Ovary (tissue), 9 donors: Measurements from ENCODE around the gene PCNX3. TPM values are rescaled to one million over a fixed set of nuclear protein-coding genes. Genes with fewer than 3 reads are reported as not detected.
A peak's percentile ranks its signal among the peaks of the same experiment; 100 is the strongest.

Experiments used
- DNase-seq, 5 donors: peaks; one replicate each; pipeline ENCODE4 v3.0.0-alpha.2; 2019 to 2020
- H3K27ac ChIP-seq, 2 donors: fragments of 200-600 bp; one replicate each; pipeline versions ENCODE4 v1.5.1 to v1.8.0; 2019 to 2022
- H3K27me3 ChIP-seq: fragments of 200-600 bp; one replicate; pipeline ENCODE4 v1.8.0; 2022
- H3K36me3 ChIP-seq: fragments of 200-600 bp; sonication (generic); one replicate; pipeline ENCODE4 v1.5.1; 2019
- H3K4me1 ChIP-seq: one replicate; pipeline ENCODE4 v1.8.1; 2013; ENCODE audit warnings: mild to moderate bottlenecking, moderate library complexity; ENCODE audit not compliant: insufficient read depth
- H3K4me3 ChIP-seq: fragments of 200-600 bp; sonication (generic); one replicate; pipeline ENCODE4 v1.5.1; 2017
- H3K9me3 ChIP-seq, 2 donors: fragments of 200-600 bp in 1 of 2; sonication (generic) in 1 of 2; one replicate each; pipeline versions ENCODE4 v1.5.1 to v1.8.1; 2013 to 2019; ENCODE audit warnings: mild to moderate bottlenecking in 1 of 2, moderate library complexity in 1 of 2
- EP300 ChIP-seq: sonication (generic); formaldehyde crosslinking; IDR thresholded peaks from one replicate; pipeline ENCODE4 v1.6.1; 2017; ENCODE audit warnings: antibody characterized with exemption
- POLR2A ChIP-seq: fragments of 450-650 bp; IDR thresholded peaks from one replicate; pipeline ENCODE4 v1.6.1; 2017; ENCODE audit warnings: antibody characterized with exemption, mild to moderate bottlenecking, moderate library complexity
- WGBS, 3 donors: extraction: QIAGEN DNeasy Blood & Tissue Kit in 1 of 3; methylation state at CpG; one replicate each; pipeline versions ENCODE4 v1.1.5 to v1.1.7; 2013 to 2017; 5-methylcytosine and 5-hydroxymethylcytosine counted together
- intact Hi-C, 4 donors: fragments of 100-400 bp; cut with DNase I; formaldehyde crosslinking; loops; one replicate each; pipeline versions ENCODE4 v1.11.0 to v1.15.1; 2022 to 2023
- polyA plus RNA-seq, 2 donors: library from polyadenylated mRNA; stranded (reverse); fragments of 200-250 nt in 1 of 2; fragments of 350-450 nt in 1 of 2; fragmentation: Illumina TruSeq in 1 of 2; extraction: RNeasy Lipid Tissue Mini Kit (QIAGEN cat#74804) in 1 of 2; gene quantifications; one replicate each; pipeline ENCODE4 v1.2.3, GENCODE V29; 2013 to 2014
- total RNA-seq, 7 donors: library from RNA; depleted of rRNA in 2 of 7; stranded (reverse); fragments of >200 nt in 2 of 7; fragmentation: NEBNext Ultra II Directional in 3 of 7; extraction: Animal tissue kit (Norgen Biotek cat#: 25700) in 3 of 7; gene quantifications; one replicate each; pipeline versions ENCODE4 v1.1.0 to v1.2.4, GENCODE V29; 2016 to 2023
- TF ChIP-seq, protein P1 (sequence below), 3 donors: fragments of 450-650 bp in 2 of 3; fragments of 200-600 bp in 1 of 3; IDR thresholded peaks; one replicate each; pipeline versions ENCODE4 v1.5.1 to v1.8.0; 2016 to 2022; ENCODE audit warnings: antibody characterized with exemption in 3 of 3, mild to moderate bottlenecking in 1 of 3
- donor health status: DM: no; HTN: no; CAD: no; lungs with moderate emphysema.
- donor health status: DM: no; HTN: no; CAD: no.
- donor health status: Bipolar disorder and iron deficiency.
- donor health status: DM: yes; HTN: yes; CAD: no.
- donor health status: DM: no; HTN: no; CAD: no.
- donor health status: DM: yes; HTN: yes; CAD: no.

PCNX3 gene
- total and polyA plus RNA-seq, 9 donors: 3.3 to 42.1 (median 27.1) TPM

- DNase-seq: peak in 1 of 5 donors; percentile 47
- TF ChIP-seq, protein P1, sequence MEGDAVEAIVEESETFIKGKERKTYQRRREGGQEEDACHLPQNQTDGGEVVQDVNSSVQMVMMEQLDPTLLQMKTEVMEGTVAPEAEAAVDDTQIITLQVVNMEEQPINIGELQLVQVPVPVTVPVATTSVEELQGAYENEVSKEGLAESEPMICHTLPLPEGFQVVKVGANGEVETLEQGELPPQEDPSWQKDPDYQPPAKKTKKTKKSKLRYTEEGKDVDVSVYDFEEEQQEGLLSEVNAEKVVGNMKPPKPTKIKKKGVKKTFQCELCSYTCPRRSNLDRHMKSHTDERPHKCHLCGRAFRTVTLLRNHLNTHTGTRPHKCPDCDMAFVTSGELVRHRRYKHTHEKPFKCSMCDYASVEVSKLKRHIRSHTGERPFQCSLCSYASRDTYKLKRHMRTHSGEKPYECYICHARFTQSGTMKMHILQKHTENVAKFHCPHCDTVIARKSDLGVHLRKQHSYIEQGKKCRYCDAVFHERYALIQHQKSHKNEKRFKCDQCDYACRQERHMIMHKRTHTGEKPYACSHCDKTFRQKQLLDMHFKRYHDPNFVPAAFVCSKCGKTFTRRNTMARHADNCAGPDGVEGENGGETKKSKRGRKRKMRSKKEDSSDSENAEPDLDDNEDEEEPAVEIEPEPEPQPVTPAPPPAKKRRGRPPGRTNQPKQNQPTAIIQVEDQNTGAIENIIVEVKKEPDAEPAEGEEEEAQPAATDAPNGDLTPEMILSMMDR (IDR thresholded peaks at IDR 0.05): no peak
- no peak for TF ChIP-seq POLR2A
- TF ChIP-seq EP300: no peak
- no peaks in the 10 kb centered on the region for H3K9me3 ChIP-seq
- intact Hi-C loops: no loop called here
- H3K27ac ChIP-seq: peak overlapping the region; percentile 91 to 97
- peak overlapping the region; percentile 76 for H3K4me3 ChIP-seq
- H3K36me3 ChIP-seq: no peaks in the 10 kb centered on the region
- 1% methylated on average over 13 to 29 of the region's 29 CpGs for WGBS, 3 donors
- no peaks in the 10 kb centered on the region for H3K27me3 ChIP-seq
- peaks cover 14% of the 10 kb centered on the region for H3K4me1 ChIP-seq
Measured at GRCh38 chr11:65662247-65662798, 46.7 kb downstream of the PCNX3 start.

GRCh38 chr11:65662799-65663638 lies 47.4 kb downstream of the PCNX3 start, which contains the start of gene RELA:
TSS of gene RELA (minus strand) at chr11:65662916. CDS start at chr11:65662832, 84 bp downstream.
- H3K4me1 ChIP-seq: peaks cover 14% of the 10 kb centered on the region
- intact Hi-C loops: no loop called here
- no peaks in the 10 kb centered on the region for H3K36me3 ChIP-seq
- TF ChIP-seq POLR2A (peak; percentile 90), EP300 (no peak)
- TF ChIP-seq, protein P1 (IDR thresholded peaks at IDR 0.05): peak in 2 of 3 donors; percentile 47 to 52
- 0 to 1% (median 0%) methylated on average over 42 to 91 of the region's 91 CpGs for WGBS, 3 donors
- peak within 1 kb of the TSS; percentile 76 for H3K4me3 ChIP-seq
- no peaks in the 10 kb centered on the region for H3K27me3 ChIP-seq
- no peaks in the 10 kb centered on the region for H3K9me3 ChIP-seq
- peak; percentile 97 to 98 (median 97) for DNase-seq
- H3K27ac ChIP-seq: peak within 1 kb of the TSS; percentile 91 to 97

DNA sequence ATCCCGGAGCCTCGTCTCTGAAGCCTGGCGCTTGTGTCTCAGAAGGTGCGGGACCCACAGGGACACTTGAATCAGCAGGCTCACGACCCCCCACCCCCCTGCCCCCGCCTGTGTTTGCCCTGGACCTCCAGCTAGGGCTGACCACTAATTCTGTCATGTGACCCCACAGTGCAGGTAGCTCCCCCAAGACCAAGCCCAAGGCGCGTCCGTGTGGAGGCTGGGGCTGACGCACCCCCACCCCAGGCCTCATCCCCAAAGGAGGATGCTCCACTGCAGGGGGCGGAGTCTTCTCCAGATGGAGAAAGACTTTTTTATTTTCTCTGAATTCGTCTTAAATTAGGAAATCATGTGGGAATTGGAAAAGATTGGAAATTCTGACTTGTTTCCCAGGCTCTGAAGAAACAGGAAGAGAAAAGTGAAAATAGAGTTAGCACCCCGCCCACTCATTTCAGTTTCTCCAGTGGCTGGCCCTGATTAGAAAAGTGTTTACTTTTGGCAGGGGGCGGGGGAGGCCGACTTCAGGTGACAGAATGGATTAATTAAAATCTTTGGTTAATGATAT lies 48.1 kb downstream of the PCNX3 start:
- Histone ChIP-seq H3K27ac (peak overlapping the region; percentile 91 to 97), H3K4me3 (peak overlapping the region; percentile 76), H3K9me3 (no peaks in the 10 kb centered on the region), H3K4me1 (peaks cover 14% of the 10 kb centered on the region), H3K27me3 (no peaks in the 10 kb centered on the region), H3K36me3 (no peaks in the 10 kb centered on the region)
- TF ChIP-seq, protein P1 (IDR thresholded peaks at IDR 0.05): no peak
- TF ChIP-seq POLR2A (peak; percentile 47), EP300 (no peak)
- intact Hi-C loops: no loop called here
- DNase-seq: peak; percentile 79 to 88 (median 81)
- WGBS, 3 donors: 0 to 1% (median 1%) methylated on average over 15 of the region's 15 CpGs

DNA sequence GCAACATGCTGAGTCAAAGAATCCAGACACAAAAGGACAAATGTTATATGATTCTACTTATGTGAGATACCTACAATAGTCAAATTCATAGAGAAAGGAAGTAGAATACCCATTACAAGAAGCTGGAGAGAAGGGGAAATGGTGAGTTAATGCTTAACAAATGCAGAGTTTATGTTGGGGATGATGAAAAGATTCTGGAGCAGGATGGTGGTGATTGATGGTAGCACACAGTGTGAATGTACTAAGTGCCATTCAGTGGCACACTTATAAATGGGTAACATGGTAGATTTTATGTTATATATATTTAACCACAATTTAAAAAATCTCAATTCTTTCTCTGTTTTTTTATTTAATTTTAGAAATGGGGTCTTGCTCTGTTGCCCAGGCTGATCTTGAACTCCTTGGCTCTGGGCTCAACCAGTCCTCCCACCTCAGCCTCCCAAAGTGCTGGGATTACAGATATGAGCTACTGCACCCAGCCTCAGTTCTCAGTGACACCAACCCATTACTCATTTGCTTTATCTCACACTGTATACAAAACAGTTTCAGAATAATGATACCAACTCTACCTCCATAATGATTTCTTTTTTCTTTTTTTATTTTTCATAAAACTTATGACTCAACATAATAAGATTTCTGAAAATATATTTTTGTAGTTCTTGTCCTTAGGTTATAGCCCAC lies 56.7 kb downstream of the PCNX3 start:
- Histone ChIP-seq H3K9me3 (no peaks in the 10 kb centered on the region), H3K27me3 (no peaks in the 10 kb centered on the region), H3K4me1 (no peaks in the 10 kb centered on the region), H3K4me3 (no peak overlapping the region), H3K27ac (no peak overlapping the region), H3K36me3 (no peaks in the 10 kb centered on the region)
- intact Hi-C loops: no loop called here
- DNase-seq: no peak
- TF ChIP-seq POLR2A (no peak), EP300 (no peak)
- TF ChIP-seq, protein P1 (IDR thresholded peaks at IDR 0.05): no peak
